Activated CD4-positive, CD25-positive, alpha-beta regulatory T cell treated with anti-CD3 and anti-CD28 coated beads, Interleukin-2, amount 50 U/mL, for 16 hours (primary cell): ENCODE measurements around the gene ERICH3.

ENCODE experiments used
- DNase-seq: peaks from one replicate; pipeline ENCODE4 v3.0.0-alpha.2; 2020; ENCODE audit warnings: low read depth, low spot score

Gene ERICH3

DNA sequence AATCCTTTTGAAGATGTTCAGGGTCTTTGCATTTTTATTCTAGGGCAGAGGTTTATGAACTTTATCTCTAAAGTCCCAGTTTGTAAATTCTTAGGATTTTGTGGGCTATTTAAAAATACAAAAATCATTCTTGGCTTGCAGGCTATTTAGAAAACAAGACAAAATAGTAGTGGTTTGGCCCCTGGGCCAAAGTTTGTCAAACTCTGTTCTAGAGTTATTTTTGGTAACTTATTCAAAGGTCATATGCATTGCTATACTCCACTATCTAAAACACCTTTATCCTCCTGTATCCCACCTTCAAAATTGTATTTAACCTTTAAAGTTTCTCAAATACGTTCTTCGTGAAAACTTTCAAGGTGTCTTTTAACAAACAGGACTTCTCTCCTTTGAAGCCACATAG lies 85.7 kb downstream of the ERICH3 start:
- no peak for DNase-seq

DNA sequence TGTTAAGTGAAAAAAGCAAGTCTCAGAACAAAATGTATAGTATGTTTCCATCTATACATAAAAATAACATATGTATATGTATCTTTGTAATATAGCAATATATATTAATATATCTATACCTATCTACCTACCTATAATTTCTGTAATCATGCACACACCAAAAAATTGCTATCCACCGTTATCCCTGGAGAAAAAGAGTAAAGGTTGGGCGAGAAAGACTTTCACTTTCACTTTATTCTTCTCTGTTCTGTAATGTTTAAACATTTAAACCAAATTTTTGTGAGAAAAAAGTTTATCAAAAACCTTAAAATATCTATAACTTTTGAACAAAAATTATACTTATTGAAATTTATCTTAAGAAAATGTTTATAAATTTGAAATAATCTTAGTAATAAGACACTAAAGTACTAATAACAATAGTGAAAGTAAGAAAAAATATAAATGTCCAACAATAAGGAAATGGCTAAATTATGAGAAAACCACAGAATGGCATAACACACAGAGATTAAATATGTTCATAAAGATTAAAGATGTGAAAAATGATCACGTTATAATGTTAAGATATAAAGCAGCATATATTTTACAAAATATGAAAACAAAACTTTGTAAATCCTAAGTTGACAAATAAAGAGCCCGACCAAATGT lies 87.2 kb downstream of the ERICH3 start:
- no peak for DNase-seq

DNA sequence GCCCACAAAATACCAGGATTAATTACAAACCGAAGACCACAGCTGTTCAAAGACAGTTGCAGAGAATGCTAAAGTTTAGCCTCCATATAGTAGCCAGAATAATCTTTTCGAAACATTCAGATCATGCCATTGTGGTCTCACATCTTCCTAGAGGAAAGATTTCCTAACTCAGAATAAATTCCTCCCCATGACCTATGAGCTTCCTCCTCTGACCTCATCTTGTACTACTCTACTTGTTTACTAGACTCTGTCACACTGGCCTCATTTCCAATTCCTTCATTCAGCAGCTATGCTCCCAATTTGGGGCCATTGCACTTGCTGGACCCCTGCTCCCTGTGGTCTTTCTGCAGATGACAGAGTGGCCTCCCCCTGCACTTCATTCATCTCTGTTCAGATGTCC lies 89.4 kb downstream of the ERICH3 start:
- DNase-seq = no peak

DNA sequence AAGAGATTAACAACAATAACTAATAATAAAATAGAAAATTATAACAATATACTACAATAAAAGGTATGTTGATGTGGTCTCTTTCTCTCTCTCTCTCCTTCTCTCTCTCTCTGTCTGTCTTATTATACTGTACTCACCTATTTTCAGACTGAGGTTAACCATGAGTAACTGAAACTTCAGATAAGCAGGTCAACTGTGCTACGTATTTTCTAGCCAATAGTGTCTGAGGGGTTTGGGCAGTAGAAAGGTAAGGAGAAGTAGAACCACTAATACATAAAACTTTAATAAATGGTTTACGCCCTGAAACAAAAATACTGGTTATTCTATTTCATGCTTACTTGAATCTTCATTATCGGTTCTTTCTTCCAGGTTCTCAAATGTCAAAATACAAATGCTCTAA lies 90.2 kb downstream of the ERICH3 start:
- no peak for DNase-seq

DNA sequence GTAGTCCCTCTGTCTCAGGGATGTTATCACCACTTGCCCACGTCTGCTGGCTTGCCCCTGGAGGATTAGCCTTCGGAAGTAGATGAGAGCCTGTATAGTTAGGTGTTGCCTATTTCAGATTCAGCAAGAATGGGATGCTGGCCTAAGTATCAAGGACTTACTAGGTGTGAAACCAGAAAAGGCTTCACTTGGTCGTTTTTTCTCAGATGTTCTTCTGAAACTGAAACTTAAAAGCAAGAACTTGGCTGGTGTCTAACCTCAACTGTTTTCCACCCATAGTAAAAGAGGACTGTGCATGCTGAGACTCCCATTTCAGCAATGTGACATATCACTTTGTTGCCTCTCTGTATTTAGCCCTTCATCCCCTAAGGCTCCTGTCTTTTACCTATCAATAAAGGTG lies 94.2 kb downstream of the ERICH3 start:
- DNase-seq = no peak

DNA sequence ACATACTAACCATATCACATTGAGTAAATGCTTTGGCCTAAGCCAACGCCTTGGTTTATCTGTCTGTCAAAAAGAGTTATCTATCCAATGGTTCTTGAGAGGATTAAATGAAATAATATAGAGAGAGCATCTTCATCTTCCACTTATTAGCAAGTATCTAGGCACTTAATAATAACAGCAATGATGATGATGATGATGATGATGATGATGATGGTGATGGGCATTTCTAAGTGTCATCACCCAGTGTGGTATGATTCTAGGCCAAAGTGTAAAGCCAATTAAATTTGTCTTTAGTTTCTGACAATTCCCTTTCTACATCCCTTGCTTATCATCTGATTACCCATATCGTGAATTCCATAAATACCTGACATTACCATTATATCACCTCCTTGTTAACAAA lies 95.5 kb downstream of the ERICH3 start:
- no peak for DNase-seq

DNA sequence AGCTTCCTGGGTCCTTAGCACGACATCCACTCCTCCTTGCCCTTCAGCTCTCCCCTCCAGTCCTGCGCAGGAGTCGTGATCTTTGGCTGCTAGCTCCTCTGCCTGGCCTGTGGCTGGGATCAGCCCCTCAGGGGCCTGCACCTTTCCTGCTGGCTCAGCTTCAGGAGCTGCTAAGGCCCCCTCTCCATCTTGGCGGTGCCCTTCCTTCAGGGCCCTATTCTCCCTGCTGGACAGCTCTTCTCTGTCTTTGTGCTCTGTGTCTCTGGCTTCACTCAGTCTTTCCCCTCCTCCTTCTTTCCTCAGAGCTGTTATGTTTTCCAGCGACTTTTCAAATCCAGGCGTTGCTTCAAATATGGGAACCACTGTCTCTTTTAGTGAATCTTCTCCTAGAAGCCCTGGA lies 101.7 kb downstream of the ERICH3 start:
- DNase-seq = no peak

DNA sequence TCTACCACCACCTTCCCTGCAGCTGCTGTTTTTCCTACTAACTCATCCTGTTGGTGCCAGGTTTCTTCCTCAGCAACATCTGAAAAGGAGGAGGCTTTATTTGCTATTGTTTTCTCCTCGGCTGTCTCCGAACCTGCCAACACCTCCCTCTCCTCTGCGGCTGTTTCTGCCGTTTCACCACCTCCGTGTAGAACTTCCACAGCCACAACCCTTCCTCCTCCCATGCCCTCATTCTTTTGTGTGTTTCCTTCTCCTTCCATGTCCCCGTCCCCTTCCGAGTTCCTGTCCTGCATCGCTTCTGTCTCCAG lies 102.1 kb downstream of the ERICH3 start:
- DNase-seq = no peak

DNA sequence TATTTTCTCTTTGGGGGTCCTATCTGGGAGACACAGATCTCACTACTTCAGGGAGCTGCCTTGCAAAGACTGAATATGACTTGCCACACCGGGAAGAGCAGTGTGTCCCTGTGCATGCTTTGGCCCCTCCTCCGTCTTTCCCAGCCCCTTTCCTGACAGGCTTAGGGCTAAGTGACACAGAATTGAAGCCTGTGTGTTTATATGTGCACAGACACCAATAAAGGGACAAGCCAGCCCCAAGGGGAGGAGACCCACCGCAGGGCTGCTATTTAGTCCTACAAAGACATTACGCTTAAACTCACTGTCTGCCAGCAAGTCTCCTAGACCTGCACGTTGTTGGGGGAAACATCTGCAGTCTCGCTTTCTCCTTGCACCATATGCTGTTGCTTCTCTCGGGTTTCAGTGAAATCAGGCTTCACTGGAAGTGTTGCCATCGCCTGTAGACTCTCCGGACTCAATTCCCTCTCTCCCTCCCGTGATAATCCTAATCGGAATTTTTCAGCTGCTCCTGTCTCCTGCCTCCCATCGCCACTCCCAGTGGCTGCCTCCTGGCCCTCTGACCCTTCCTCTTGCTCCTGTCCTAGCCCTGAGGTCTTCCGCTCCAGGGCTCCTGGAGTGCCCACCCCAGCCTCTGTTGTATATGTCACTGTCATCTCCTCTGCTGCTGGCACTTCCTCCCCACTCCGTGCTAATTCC lies 102.6 kb downstream of the ERICH3 start:
- no peak for DNase-seq

DNA sequence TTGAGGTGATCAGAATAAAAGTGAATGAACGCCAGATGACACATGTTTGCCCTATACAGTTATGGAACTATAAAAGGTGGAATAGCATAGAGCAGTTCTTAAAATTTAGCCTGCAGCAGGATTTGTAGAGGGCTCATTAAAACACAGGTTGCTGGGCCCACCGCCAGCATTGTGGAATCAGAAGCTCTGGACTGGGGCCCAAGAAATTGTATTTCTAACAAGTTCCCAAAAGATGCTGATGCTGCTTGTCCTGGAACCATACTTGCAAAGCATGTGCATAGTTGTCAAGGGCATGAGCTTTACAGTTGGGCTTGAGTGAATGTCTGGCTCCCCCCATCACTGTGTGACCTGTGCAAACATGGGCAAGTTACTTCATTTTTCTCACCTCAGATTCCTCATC lies 123.7 kb downstream of the ERICH3 start:
- no peak for DNase-seq

DNA sequence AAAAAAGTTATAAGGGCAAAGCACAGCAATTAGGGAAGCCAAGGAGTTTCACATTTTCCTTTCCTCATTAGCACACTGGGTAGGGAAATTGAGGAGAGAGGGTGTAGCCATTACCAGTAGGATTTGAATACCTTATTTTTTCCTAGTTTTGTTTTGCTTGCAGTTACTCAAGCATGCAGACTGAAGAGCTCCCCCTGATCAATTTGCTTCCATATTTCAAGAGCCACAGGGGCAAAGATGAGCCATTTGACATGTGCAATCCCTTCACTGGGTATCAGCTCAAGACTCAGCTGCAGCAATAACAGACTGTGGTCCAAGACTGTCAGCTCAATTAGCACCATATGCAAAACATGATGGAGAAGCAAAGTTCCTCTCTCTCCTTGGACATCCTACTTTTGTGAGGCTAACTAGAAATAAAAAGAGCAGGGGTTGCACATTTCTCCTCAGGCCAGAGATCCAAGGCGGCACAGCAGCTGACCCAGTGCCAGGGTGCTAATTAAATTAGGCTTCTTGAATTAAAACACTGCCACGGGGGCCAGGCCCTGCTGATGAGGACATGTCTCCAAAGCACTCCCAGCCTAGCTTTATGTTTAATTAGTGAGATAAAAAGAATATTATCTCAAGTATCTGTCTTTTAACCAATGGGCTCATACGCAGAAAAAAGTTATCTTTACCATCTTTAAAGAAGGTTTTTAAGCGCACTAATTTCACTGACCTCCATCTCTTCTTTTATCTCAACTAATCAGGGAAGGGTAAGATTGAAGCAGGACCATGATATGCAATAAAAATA lies 124.4 kb downstream of the ERICH3 start:
- DNase-seq = no peak

DNA sequence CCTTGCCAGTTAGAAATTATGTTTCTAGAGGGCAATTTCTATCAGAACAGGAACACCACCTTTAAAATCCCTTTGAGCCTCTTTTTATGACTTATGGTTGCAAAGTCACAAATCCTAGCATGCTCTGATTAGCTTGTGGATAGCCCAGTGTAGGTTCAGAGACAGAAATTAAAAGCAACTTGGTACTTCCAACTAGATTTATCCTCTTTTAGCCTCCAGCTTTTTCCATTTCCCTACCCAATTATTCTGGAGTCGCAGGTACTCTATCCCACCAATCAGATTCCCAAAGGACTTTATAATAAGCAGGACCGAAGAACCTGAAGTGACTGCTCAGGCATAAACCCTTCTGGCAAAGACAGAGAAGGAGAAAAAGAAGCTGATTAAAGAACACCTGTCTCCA lies 127.8 kb downstream of the ERICH3 start:
- DNase-seq = no peak

DNA sequence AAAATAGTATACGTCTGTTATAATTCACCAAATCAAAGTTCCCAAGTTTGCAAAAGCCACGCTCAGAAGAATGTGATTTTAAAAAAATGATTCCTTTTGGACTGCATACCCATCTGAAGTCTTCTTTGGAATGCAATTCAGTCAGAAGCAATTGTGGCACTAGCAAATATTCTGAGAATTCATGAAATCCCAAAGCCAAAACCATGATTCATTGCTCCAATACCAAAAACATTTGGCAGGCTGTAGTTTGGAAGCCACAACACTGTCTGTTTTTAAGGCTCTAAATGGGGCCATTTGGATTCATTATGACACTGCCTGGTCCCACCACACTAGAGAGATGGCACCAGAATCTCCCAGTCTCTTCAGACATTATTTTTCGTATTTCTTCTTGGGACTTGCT lies 139.4 kb downstream of the ERICH3 start:
- no peak for DNase-seq

DNA sequence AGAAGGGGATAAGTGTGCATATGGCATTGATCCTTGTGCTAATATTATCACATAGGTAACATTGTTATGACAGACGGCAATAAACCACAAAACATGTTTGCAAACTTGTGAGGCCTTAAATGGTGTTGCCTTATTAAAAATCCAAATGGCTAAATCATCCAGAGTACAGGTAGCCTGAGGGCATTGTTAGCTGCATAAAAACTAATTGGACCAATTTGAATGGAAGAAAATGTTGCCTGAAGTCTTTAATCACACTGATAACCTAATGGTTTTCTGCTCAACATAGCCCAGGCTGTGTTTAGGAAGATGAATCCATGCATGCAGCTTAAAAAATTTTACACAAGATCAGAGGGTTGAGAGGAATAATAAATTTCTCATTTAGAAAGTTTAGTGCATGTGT lies 141.8 kb downstream of the ERICH3 start:
- no peak for DNase-seq

DNA sequence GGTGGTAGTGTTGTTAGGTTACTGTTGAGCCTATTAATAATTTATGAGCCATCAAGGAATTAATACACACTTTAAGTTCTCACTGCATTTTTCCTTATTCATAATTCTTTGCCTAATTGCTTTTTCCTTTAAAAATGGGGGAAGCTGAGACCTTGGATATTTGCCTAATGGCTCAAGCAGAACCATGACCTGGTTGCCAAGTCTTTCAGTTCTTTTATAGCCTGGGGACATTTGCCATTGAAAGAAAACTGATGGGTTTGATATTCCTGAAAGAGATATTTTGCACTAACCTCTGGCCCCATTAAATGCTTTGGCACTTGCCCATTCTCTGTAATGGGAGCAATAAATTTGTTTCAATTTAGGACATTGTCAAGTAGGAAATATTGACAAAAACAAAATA lies 142.7 kb downstream of the ERICH3 start:
- no peak for DNase-seq

DNA sequence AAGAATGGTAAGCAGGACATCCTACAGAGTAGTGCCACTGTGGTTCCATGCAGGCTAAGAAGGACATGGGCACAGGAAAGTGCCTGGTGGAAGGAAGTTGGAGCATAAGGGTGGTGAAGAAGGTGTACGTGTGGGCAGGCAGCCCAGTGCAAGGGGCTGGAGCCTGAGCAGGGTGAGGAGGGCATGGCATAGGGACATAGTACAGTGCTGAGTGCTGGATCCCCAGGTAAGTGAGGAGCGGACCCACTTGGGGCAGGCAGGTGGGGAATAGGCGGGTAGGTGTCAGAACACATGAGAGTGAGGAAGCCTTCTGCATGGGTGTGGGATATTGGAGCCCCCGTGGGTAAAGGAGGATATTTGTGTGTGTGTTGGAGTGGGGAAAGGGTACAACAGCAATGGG lies 145.5 kb downstream of the ERICH3 start:
- DNase-seq = no peak

DNA sequence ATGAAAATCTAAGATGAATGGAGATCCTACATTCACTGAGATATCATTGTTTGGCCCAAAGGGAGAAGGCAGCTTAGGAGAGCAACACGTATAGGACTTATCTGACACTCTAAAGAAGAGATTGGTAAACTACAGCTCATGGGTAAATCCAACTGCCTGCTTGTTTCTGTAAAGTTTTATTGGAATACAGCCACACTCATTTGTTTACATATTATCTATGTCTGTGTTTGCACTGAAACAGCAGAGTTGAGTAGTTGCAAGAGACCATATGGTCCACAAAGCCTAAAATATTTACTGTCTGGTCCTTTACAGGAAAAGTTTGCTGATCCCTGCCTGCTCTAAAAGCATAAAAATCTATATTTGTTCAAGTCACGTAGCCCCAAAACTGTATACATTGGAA lies 146.9 kb downstream of the ERICH3 start:
- DNase-seq = no peak

DNA sequence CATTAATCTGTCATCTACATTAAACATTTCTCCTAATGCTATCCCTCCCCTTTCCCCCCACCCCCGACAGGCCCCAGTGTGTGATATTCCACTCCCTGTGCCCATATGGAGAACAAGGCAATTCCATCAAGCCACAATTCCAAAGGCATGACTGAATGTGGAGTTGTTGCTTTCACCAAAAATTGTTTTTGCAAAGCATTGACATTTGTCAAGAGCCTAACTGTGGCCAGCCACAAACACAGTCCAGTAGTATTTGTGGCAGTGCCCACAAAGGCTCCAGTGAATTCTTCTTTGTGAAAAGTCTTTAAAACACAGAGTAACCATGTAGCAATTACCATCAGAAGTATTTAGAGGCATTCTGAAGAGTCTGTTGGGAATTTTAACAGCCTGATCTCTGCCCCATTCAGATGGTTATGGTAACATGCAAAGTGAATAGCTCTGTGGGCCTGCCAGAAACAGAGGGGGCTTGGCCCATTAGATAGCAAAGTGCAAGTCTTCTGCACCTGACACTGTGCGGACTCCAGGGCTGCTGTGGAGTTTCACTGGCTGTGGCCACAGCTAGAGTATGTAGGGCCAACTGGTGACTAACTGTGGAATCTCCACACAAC lies 149.6 kb downstream of the ERICH3 start:
- DNase-seq = no peak

DNA sequence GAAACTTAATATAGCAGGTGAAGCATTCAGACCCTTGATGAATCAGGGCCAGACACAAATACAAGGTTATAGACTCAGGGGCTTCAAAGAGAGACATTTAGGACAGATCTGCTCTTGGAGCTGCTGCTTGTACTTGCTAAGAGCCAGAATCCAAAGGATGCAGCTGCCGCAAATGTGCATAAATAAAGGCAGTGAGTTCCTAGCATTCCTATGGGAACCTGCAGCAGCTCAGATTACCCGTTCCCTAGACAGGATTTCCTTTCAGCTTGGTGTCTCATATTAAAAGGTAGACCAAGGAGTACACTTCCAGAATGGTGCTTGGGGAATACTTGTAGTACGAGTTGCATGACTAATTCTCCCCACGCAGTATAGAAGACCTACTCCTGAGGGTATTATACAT lies 151.4 kb downstream of the ERICH3 start:
- DNase-seq = no peak
